Omental fat pad (tissue), 4 donors: ENCODE results near the gene VAPB. TPM values are rescaled to one million over a fixed set of nuclear protein-coding genes. Genes with fewer than 3 reads are reported as not detected.

Source experiments
- ATAC-seq: fragments of 150-250 bp; one replicate; pipeline ENCODE4 v1.9.1; 2016; ENCODE audit warnings: mild to moderate bottlenecking, moderate library complexity; ENCODE audit not compliant: low FRiP score
- DNase-seq: peaks from one replicate; pipeline ENCODE4 v3.0.0-alpha.2; 2019; ENCODE audit warnings: low spot score
- total RNA-seq, 4 donors: library from RNA; depleted of rRNA; stranded (reverse); fragments of >200 nt; gene quantifications; one replicate each; pipeline ENCODE4 v1.1.0, GENCODE V29; 2016
- TF ChIP-seq, protein P1 (sequence below), 3 donors: fragments of 450-650 bp; IDR thresholded peaks; one replicate each; pipeline ENCODE4 v1.5.1; 2016 to 2017; ENCODE audit warnings: antibody characterized with exemption in 3 of 3, mild to moderate bottlenecking in 3 of 3, moderate library complexity in 2 of 3

VAPB gene
- total RNA-seq, 4 donors from 2014 or later, result 21.4 to 26.8 (median 23.6) TPM

DNA sequence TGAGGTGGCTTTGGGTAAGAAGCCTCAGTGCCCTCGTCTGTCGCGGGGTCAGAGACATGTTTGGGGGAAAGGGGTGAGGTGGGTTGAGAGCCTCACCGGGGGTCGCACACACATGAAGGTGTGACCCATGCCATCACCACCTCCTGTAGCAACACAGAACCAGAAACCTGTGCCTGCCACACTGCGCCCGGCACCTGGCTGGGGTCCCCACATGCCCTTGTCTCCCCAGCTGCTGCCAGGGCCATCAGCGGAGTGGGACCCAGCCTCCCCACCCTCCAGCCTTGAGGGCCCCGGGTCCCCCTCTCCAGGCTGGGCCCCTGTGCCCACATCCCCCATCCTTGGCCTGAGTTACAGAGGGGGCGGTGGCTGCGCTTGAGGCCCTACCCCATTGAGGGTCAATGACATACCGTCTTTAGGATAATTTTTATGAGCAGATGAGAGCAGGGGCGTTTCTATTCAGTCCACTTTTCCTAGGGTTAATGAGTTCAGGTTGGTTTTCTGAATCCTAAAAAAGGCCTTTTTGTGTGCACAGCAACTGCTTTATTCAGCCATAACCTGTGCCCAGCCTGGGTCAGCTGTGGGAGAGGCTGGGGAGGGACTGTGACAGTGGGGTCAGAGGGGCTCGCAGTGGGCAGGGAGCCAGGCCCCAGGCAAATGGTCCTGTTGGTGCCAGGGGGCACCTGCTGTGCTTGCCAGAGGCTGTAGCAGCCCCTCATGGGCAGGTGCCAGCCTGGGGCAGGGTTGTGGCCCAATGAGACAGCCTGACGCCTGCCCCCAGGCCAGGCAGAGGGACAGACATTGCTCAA is 106.8 kb downstream of the VAPB start:
- DNase-seq (no peak), ATAC-seq (no peak)
- TF ChIP-seq, protein P1, sequence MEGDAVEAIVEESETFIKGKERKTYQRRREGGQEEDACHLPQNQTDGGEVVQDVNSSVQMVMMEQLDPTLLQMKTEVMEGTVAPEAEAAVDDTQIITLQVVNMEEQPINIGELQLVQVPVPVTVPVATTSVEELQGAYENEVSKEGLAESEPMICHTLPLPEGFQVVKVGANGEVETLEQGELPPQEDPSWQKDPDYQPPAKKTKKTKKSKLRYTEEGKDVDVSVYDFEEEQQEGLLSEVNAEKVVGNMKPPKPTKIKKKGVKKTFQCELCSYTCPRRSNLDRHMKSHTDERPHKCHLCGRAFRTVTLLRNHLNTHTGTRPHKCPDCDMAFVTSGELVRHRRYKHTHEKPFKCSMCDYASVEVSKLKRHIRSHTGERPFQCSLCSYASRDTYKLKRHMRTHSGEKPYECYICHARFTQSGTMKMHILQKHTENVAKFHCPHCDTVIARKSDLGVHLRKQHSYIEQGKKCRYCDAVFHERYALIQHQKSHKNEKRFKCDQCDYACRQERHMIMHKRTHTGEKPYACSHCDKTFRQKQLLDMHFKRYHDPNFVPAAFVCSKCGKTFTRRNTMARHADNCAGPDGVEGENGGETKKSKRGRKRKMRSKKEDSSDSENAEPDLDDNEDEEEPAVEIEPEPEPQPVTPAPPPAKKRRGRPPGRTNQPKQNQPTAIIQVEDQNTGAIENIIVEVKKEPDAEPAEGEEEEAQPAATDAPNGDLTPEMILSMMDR (IDR thresholded peaks at IDR 0.05), result no peak

DNA sequence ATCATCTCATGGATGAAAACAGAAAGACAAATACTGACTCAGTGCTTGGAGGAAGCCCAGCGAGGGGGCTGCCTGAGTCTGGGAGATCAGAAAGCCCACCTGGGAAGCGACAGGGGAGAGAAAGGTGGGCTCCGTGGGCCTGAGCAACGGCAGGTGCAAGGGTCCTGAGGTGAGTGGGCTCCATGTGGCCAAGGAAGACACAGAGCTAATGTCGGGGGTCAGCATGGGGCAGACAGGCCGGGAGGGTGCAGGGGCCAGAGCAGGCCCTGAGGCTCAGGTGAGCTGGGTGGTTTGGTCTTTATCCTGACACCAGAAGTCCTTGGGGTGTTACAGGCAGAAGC is 107.4 kb downstream of the VAPB start:
- DNase-seq (no peak), ATAC-seq (no peak)
- TF ChIP-seq, protein P1 (IDR thresholded peaks at IDR 0.05), result no peak

DNA sequence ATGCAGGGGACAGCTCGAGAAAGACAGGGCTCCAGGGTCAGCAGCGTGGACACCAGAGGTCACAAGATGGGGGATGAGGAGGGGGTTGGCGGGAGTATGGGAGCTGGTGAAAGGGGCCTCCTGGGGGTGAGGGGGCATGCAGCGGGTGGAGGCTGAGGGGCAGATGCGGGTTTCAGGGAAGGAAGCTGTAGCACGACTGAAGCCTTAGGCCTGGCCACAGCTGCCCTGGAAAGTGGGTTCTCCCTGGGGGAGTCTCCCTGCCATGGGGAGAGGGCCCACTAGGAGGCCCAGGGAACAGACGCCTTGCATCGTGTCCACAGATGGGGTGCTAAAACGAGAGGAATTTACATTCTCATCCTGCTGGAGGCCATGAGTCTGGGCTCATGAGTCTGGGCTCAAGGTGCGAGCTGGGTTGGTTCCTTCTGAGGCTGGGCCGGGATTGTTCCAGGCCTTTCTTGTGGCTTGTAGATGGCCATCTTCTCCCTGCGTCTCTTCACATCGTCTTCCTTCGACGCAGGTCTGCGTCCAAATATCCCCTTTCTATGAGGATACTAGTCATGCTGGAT is 108.1 kb downstream of the VAPB start:
- DNase-seq (no peak), ATAC-seq (no peak)
- TF ChIP-seq, protein P1 (IDR thresholded peaks at IDR 0.05), result no peak

DNA sequence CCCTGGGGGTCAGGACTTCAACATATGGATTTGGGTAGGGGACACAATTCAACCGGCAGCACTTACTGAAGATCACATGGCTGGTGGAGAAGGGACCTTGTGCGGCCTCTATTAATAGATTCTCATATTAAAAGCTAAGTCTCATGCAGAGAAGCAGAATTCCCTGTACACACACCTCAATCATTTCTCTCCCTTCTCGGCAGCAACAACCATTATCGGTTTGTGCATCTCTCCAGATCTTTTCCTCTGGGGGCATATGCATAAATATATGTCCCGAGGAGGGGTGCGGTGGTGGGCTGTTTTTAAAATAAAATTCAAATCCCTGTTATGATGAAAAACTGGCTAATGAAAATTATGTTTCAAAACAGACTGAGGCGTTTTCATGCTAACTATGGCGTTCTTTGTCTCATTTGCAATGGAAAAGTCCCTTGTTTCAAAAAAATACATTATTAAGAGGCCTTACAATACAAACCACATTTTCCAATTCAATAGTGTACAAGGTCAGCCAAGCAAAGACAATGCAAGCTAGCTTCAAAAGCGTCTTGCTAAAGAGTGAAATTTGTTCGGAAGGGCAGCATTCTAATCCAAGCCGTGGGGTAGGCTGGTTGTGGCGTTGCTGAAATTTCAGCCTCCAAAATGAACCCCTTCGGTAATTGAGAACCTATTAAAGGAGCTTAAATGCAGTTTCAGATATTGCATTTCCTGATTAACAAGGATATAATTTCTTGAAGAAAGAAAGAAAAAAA is 108.9 kb downstream of the VAPB start:
- ATAC-seq (no peak), DNase-seq (no peak)
- TF ChIP-seq, protein P1 (IDR thresholded peaks at IDR 0.05), result no peak

DNA sequence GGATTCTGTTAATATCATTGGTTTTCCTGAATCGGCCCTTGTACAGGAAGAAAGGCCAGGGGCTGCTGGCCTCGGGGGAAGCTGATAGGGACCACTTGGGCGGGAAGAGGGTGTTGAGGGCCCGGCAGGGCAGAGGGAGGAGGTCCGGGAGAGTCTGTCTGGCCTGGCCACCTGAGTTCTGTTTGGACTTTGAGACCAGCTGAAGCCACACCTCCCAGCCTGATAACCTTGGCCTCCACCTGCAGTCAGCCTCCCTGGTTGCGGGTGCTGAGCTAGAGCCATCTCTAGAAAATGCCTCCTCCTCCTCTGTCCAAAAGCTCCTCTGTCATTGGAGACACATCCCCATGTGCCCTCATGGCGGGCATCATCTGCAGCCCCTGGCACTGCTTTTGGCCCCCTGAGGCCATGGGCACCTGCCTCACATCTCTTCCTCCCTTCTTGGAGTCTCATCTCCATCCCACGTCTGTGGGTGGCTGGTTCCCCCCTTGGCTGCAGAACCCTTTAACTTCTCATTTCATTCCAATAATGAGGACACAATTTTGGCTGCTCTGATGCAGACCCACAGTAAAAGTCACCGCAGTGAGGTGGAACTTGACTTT is 109.5 kb downstream of the VAPB start:
- TF ChIP-seq, protein P1 (IDR thresholded peaks at IDR 0.05), result no peak
- ATAC-seq, result no peak
- no peak for DNase-seq

DNA sequence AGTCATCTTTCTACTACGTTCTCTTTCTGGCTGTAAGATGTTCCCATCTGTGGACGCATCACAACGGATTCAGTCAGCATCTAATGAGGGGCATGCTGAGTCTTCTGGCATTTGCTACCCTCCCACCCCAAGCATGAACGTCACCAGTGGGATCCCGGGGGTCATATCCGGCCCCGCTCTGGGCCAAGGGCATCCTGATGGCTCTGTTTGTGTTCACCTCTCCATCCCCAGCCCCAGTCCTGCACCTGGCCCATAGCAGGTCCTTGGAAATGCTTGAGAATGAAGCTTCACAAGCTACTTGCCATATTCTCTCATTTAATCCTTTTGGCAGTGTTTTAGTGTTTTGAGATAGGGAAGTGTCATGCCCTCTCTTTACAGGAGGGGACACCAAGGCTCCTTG is 111.2 kb downstream of the VAPB start:
- TF ChIP-seq, protein P1 (IDR thresholded peaks at IDR 0.05), result no peak
- ATAC-seq (no peak), DNase-seq (no peak)

Other genes with a start within 250 kb of the VAPB start
- not detected for gene ANKRD60, start 160.6 kb upstream of the VAPB start, total RNA-seq
- gene RAB22A, start 79.5 kb upstream of the VAPB start, total RNA-seq, result 10 to 100 TPM; 16.7 to 28.1 (median 19.6) TPM
- gene APCDD1L, start 126.2 kb downstream of the VAPB start, total RNA-seq, result under 1 TPM in 1 of 4 donors, not detected in 3; 0.19 TPM